MM.1S (cell line): Measurements from ENCODE around the gene KIF24.

Source experiments
- CTCF ChIP-seq: fragments of 300-600 bp; sonication (generic); IDR thresholded peaks from 2 replicates; pipeline ENCODE4 v1.5.1; 2016; ENCODE audit warnings: antibody characterized with exemption, low read length, mixed read lengths
- EZH2 ChIP-seq: fragments of 300-600 bp; sonication (generic); optimal IDR thresholded peaks from 2 replicates; pipeline ENCODE3; 2017; ENCODE audit warnings: low read depth, mild to moderate bottlenecking, antibody characterized with exemption, low read length, mixed read lengths

- TF ChIP-seq EZH2 (no peak), CTCF (no peak)
These were observed 47.0 kb downstream of the KIF24 start for GRCh38 chr9:34282096-34282495.
